GM19328 (cell line): ENCODE results near the gene DENND4B.

Source experiments
- ATAC-seq: cut with Tn5 transposase; IDR thresholded peaks from one replicate; pipeline ENCODE4 v1.9.1; 2021; ENCODE audit warnings: mild to moderate bottlenecking, moderate library complexity; ENCODE audit not compliant: unreplicated experiment

The DENND4B gene

GRCh38 chr1:153968972-153969371 lies 22.5 kb upstream of the DENND4B start:
- ATAC-seq = no peak

- ATAC-seq = no peak
Observed at GRCh38 chr1:153968408-153968807, 21.9 kb upstream of the DENND4B start.

GRCh38 chr1:153968000-153968363 lies 21.5 kb upstream of the DENND4B start:
- no peak for ATAC-seq

GRCh38 chr1:153967107-153967999 lies 20.8 kb upstream of the DENND4B start, which contains the start of gene CREB3L4:
Gene CREB3L4, plus strand, starts transcription at chr1:153967902. Its CDS starts 624 bp downstream, at chr1:153968526.
- peak; percentile 52 for ATAC-seq

GRCh38 chr1:153963850-153964331 lies 17.4 kb upstream of the DENND4B start:
- ATAC-seq = no peak

GRCh38 chr1:153963030-153963849 lies 16.7 kb upstream of the DENND4B start, which contains the start of gene SLC39A1:
Gene SLC39A1, minus strand, starts transcription at chr1:153963537. Its CDS starts 822 bp downstream, at chr1:153962715.
- ATAC-seq = peak; percentile 37

- ATAC-seq = no peak
Observed at GRCh38 chr1:153962088-153963029, 15.8 kb upstream of the DENND4B start.

- no peak for ATAC-seq
Observed at GRCh38 chr1:153961421-153961820, 14.9 kb upstream of the DENND4B start.

GRCh38 chr1:153960206-153960605 lies 13.7 kb upstream of the DENND4B start:
- ATAC-seq = no peak

- no peak for ATAC-seq
Observed at GRCh38 chr1:153959454-153959853, 12.9 kb upstream of the DENND4B start.

GRCh38 chr1:153958961-153959260 lies 12.4 kb upstream of the DENND4B start:
- ATAC-seq = no peak

- peak; percentile 71 for ATAC-seq
Observed at GRCh38 chr1:153958111-153958960, 11.8 kb upstream of the DENND4B start, which contains the start of gene CRTC2. Gene CRTC2, minus strand, starts transcription at chr1:153958612. Its CDS starts 115 bp downstream, at chr1:153958497.

GRCh38 chr1:153957744-153958110 lies 11.2 kb upstream of the DENND4B start:
- ATAC-seq = peak; percentile 9

GRCh38 chr1:153956997-153957715 lies 10.6 kb upstream of the DENND4B start:
- ATAC-seq = no peak

- ATAC-seq = no peak
Observed at GRCh38 chr1:153954826-153955225, 8.3 kb upstream of the DENND4B start.

GRCh38 chr1:153953859-153954365 lies 7.4 kb upstream of the DENND4B start:
- no peak for ATAC-seq

- ATAC-seq = no peak
Observed at GRCh38 chr1:153951801-153952200, 5.3 kb upstream of the DENND4B start.

- ATAC-seq = no peak
Observed at GRCh38 chr1:153951183-153951582, 4.7 kb upstream of the DENND4B start.
